ENCODE results near the gene ROR1. TPM values are rescaled to one million over a fixed set of nuclear protein-coding genes. Genes with fewer than 3 reads are reported as not detected.

The ROR1 gene
- total RNA-seq, 2 donors from 2014 or later, result 0.09 TPM; not detected in 1

DNA sequence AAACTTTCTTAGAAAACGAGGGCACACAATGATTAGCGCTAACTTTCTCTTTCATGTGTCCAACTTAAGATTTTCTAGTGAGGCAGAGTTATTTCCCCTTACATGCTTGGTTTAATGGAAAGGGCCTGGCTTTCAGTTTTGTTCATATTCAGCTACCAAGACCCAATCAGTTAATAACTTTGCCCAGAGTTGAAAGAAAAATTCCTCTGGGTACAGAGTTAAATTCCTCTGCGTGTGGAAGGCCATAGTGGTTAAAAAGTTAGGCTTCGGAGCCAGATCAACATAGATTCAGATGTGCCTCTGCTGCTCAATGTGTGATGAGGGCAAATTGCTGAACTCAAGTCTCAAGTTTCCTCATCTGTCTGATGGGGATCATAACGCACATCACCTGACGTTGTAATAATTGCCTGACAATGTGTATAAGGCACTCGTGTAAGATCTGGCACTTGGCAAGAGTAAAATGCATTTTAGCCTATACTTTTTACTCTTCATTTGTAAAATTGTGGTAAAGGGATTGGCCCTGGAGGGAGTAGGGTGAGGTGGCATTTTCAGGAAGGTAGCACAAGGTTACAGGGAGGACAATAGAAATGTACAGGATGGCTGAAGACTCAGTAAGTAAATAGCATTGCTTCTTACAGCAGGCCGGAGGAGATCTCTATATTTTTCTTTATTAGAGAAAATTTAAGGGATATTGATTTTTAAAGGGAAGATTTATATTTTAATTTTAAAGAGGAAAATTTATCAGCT, 103.4 kb downstream of the ROR1 start:
- H3K27ac Mint-ChIP-seq, result no peak overlapping the region
- no peaks in the 10 kb centered on the region for H3K36me3 Mint-ChIP-seq (ENCODE audit: low read depth)
- peaks cover 9% of the 10 kb centered on the region for H3K27me3 Mint-ChIP-seq
- no peak overlapping the region for H3K4me3 Mint-ChIP-seq
- no peaks in the 10 kb centered on the region for H3K9me3 Mint-ChIP-seq
- H3K4me1 Mint-ChIP-seq, result no peaks in the 10 kb centered on the region
- ATAC-seq (replicated peaks), result no peak

DNA sequence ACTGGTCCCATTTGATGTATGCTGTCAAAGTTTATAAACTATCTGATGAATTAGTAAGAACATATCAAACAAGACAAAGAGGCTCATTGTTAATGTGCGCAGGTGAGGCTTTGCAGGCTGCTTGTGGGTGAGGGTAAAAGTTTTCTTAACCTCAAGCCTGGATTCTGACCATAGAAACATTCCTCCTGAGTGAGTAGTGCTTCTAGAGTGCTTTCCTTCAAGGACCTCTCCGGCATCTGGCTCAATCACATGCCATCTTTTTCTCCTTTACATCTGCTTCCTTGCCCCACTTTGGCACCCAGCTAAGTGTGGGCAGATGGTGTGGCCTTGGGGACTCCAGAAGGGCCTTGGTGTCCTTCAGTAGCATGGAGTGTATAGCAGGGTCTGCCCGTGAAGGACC, 104.0 kb downstream of the ROR1 start:
- ATAC-seq (replicated peaks), result no peak
- peaks cover 9% of the 10 kb centered on the region for H3K27me3 Mint-ChIP-seq
- H3K36me3 Mint-ChIP-seq (ENCODE audit: low read depth), result no peaks in the 10 kb centered on the region
- H3K27ac Mint-ChIP-seq, result no peak overlapping the region
- H3K4me1 Mint-ChIP-seq, result no peaks in the 10 kb centered on the region
- H3K4me3 Mint-ChIP-seq, result no peak overlapping the region
- H3K9me3 Mint-ChIP-seq, result no peaks in the 10 kb centered on the region

DNA sequence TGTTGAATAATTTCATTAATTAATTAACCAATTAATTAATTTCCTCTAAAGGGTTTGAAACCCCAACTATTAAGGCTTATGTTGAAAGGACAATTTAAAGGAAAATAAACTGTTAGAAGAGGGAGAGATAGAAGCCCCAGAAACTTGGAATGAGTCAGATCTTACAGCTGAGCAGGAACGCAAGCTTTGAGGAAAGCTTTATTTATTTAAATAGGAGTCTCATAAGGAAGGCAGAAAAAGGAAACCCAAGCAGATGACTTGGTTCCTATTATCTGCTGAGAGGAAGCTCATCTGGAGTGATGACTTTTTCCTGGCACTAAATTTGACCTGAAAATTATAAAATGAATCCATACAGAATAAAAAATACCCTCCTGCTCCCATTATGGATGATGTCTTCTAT, 105.1 kb downstream of the ROR1 start:
- Mint-ChIP-seq H3K4me3 (no peak overlapping the region), H3K9me3 (no peaks in the 10 kb centered on the region), H3K27me3 (peaks cover 9% of the 10 kb centered on the region), H3K36me3 (ENCODE audit: low read depth) (no peaks in the 10 kb centered on the region), H3K27ac (no peak overlapping the region), H3K4me1 (no peaks in the 10 kb centered on the region)
- no peak for ATAC-seq (replicated peaks)

DNA sequence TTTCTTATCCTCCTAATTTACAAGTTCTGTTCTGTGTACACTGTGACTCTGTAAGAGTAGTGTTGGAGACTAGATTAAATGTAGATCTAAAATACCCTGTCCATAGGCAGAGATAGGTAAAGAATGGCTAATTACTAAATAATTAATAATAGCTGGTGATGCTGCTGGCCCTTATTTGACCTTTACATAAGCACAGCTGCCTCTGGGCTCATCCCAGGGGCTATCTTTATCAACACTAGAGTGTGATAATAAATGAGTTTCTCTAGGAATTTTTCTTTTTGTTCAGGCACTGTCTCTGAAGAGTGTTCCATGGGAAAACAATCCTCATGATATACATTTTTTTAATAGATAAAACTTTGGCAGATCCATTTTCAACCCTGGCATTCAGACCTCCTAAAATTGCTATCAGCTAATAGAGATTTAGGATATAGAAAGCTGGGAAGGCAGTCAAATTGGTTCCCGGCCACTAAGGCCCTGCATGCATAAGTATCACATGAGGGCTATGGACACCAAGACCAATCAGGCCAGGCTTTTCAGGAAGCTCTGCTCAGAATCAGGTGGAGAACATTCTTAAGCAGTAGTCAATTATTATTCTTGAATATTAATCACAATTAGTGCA, 107.2 kb downstream of the ROR1 start:
- peaks cover 8% of the 10 kb centered on the region for H3K27me3 Mint-ChIP-seq

GRCh38 chr1:63882048-63882704, 108.4 kb downstream of the ROR1 start:
- peaks cover 4% of the 10 kb centered on the region for H3K27me3 Mint-ChIP-seq
- H3K4me1 Mint-ChIP-seq, result no peaks in the 10 kb centered on the region
- no peak overlapping the region for H3K4me3 Mint-ChIP-seq
- H3K36me3 Mint-ChIP-seq (ENCODE audit: low read depth), result no peaks in the 10 kb centered on the region
- ATAC-seq (replicated peaks), result no peak
- H3K27ac Mint-ChIP-seq, result no peak overlapping the region
- H3K9me3 Mint-ChIP-seq, result no peaks in the 10 kb centered on the region

More for the DNA sequence above, 107.2 kb downstream of the ROR1 start:
- no peak for ATAC-seq (replicated peaks)
- H3K4me3 Mint-ChIP-seq, result no peak overlapping the region
- no peaks in the 10 kb centered on the region for H3K9me3 Mint-ChIP-seq
- no peaks in the 10 kb centered on the region for H3K36me3 Mint-ChIP-seq (ENCODE audit: low read depth)
- H3K27ac Mint-ChIP-seq, result no peak overlapping the region
- H3K4me1 Mint-ChIP-seq, result no peaks in the 10 kb centered on the region

- Mint-ChIP-seq H3K27me3 (peaks cover under 1% of the 10 kb centered on the region), H3K9me3 (no peaks in the 10 kb centered on the region), H3K4me3 (no peak overlapping the region), H3K27ac (no peak overlapping the region), H3K36me3 (ENCODE audit: low read depth) (no peaks in the 10 kb centered on the region), H3K4me1 (no peaks in the 10 kb centered on the region)
- ATAC-seq (replicated peaks), result no peak
Measured at GRCh38 chr1:63883494-63884235, 109.8 kb downstream of the ROR1 start.

DNA sequence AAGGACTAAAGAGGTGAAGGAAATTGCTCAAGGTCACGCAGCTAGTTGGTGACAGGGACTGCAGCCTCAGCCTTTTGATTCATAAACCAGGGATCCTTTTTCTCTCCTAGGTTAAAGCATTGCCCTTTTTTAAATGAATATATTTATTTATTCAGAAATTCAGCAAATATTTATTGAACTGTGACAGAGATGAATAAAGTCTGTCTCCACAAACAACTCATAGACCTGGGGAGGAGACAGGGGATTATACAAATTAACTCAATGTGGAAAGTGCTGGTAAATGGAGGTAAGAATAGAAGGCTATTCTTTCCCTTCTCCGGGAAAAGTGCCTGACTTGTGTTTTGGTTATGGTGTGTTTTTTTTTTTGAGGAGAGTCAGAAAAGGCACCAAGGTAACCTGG, 110.7 kb downstream of the ROR1 start:
- no peaks in the 10 kb centered on the region for H3K9me3 Mint-ChIP-seq
- H3K36me3 Mint-ChIP-seq (ENCODE audit: low read depth), result no peaks in the 10 kb centered on the region
- ATAC-seq (replicated peaks), result no peak
- H3K4me3 Mint-ChIP-seq, result no peak overlapping the region
- H3K27me3 Mint-ChIP-seq, result no peaks in the 10 kb centered on the region
- H3K4me1 Mint-ChIP-seq, result no peaks in the 10 kb centered on the region
- no peak overlapping the region for H3K27ac Mint-ChIP-seq

- Mint-ChIP-seq H3K36me3 (ENCODE audit: low read depth) (no peaks in the 10 kb centered on the region), H3K27ac (no peak overlapping the region)
Measured at GRCh38 chr1:63885899-63886298, 112.1 kb downstream of the ROR1 start.

DNA sequence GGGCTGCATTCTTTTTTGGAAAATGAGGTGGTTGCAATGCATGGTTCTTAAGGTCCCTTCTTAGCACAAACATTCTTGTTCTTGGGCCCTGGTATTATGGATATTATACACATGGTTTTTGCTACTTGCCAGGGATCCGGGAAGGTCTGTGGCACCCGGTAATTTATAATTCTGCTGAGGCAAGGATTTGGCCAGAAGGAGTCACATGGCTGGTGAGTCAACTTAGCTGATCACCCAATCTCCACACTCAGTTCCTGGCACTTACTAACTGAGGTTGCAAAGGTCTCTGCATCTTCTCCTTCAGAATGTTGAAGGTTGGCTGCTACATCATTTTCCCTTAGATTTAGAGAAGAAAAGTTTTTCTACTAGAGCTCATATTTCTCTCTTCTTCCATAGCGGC, 112.5 kb downstream of the ROR1 start:
- H3K27me3 Mint-ChIP-seq, result peaks cover 4% of the 10 kb centered on the region
- H3K4me1 Mint-ChIP-seq, result no peaks in the 10 kb centered on the region
- no peaks in the 10 kb centered on the region for H3K36me3 Mint-ChIP-seq (ENCODE audit: low read depth)
- H3K27ac Mint-ChIP-seq, result no peak overlapping the region
- H3K9me3 Mint-ChIP-seq, result peaks cover 4% of the 10 kb centered on the region
- no peak overlapping the region for H3K4me3 Mint-ChIP-seq
- no peak for ATAC-seq (replicated peaks)

More at GRCh38 chr1:63885899-63886298, 112.1 kb downstream of the ROR1 start:
- no peak overlapping the region for H3K4me3 Mint-ChIP-seq
- H3K4me1 Mint-ChIP-seq, result no peaks in the 10 kb centered on the region
- H3K9me3 Mint-ChIP-seq, result peaks cover 4% of the 10 kb centered on the region
- ATAC-seq (replicated peaks), result no peak
- peaks cover 4% of the 10 kb centered on the region for H3K27me3 Mint-ChIP-seq

DNA sequence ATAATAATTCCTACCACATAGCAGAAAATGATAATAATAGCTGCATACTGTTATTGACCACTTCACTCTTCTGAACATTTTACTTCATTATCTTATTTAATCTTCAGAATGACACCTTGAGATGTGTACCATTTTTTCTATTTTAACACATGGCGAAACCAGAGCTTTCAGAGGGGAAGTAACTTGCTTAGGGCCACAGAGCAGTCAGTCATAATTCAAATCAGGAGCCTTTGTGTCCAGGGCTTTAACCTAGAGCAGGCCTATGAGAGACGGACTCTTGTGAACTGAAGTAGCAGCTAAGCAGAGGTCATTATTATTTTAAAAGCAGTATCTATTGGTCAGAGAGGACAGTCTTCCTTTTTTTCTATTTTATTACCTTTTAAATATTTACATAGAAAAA, 114.0 kb downstream of the ROR1 start:
- Mint-ChIP-seq H3K27ac (no peak overlapping the region), H3K4me3 (no peak overlapping the region), H3K27me3 (peaks cover 6% of the 10 kb centered on the region), H3K4me1 (no peaks in the 10 kb centered on the region), H3K36me3 (ENCODE audit: low read depth) (no peaks in the 10 kb centered on the region), H3K9me3 (peaks cover 4% of the 10 kb centered on the region)
- ATAC-seq (replicated peaks), result no peak

GRCh38 chr1:63888984-63889383, 115.2 kb downstream of the ROR1 start:
- Mint-ChIP-seq H3K4me1 (no peaks in the 10 kb centered on the region), H3K27ac (no peak overlapping the region), H3K36me3 (ENCODE audit: low read depth) (no peaks in the 10 kb centered on the region), H3K4me3 (no peak overlapping the region), H3K9me3 (peaks cover 4% of the 10 kb centered on the region), H3K27me3 (peaks cover 18% of the 10 kb centered on the region)
- ATAC-seq (replicated peaks), result no peak

DNA sequence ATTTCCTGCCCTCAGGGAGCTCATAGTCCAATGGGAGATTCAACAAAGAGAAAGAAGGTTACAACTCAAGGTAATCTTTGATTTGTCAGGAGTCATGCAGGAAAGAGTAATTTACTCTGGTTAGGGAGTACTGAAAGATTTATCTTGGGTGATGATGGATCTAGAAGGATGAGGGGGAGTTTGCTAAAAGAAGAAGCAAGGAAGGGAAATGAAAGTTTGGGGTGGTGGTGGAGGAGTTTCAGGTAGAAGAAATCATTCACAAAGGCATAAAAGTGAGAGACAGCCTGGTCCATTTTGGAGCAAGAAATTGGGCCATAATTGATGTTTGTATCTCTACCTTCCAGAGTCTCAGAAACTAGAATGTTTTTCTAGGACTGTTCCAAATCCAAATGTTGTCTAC, 116.7 kb downstream of the ROR1 start:
- ATAC-seq (replicated peaks), result no peak
- peaks cover 4% of the 10 kb centered on the region for H3K9me3 Mint-ChIP-seq
- no peak overlapping the region for H3K27ac Mint-ChIP-seq
- no peak overlapping the region for H3K4me3 Mint-ChIP-seq
- peaks cover 23% of the 10 kb centered on the region for H3K27me3 Mint-ChIP-seq
- no peaks in the 10 kb centered on the region for H3K36me3 Mint-ChIP-seq (ENCODE audit: low read depth)
- no peaks in the 10 kb centered on the region for H3K4me1 Mint-ChIP-seq

DNA sequence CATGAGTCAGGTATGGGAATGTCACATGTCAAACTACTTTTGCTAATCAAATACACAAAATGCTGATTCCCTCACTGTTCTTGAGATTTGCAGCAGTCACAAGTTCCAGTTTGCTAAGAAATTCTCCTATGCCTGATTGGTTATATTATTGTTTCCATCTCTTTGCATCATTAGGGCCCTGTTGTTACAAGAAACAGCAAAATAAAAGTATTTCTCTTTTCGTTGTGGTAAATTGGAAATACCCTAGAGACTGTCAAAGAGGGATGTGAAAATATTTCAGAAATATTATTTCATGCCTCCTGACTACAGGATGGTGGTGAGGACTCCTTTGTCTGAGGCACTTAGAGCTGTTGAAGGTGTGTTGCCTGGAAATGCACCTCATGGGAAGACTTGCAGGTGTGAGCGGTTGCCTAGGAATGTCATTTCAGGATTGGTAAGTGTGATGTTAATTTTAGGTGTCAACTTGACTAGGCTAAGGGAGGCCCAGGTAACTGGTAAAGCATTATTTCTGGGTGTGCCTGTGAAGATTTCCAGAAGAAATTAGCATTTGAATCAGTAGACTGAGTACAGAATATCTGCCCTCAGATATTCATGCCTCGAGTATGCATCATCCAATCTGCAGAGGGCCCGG, 117.4 kb downstream of the ROR1 start:
- no peak for ATAC-seq (replicated peaks)
- H3K4me3 Mint-ChIP-seq, result no peak overlapping the region
- H3K4me1 Mint-ChIP-seq, result no peaks in the 10 kb centered on the region
- H3K27me3 Mint-ChIP-seq, result peaks cover 27% of the 10 kb centered on the region
- H3K9me3 Mint-ChIP-seq, result peaks cover 4% of the 10 kb centered on the region
- no peaks in the 10 kb centered on the region for H3K36me3 Mint-ChIP-seq (ENCODE audit: low read depth)
- no peak overlapping the region for H3K27ac Mint-ChIP-seq
